Smooth muscle cell (in vitro differentiated cells): ENCODE data around the gene ALDH1A1. TPM values are rescaled to one million over a fixed set of nuclear protein-coding genes. Genes with fewer than 3 reads are reported as not detected.

Experiments used
- DNase-seq: peaks from one replicate; lab custom pipeline; 2025; ENCODE audit not compliant: unreplicated experiment; lab: John Stamatoyannopoulos, UW
- H2AFZ ChIP-seq: fragments of 200-600 bp; sonication (generic); 2 replicates; pipeline ENCODE4 v1.6.0; 2016; ENCODE audit warnings: antibody characterized with exemption, low read depth, mild to moderate bottlenecking
- H3F3A ChIP-seq: fragments of 200-600 bp; sonication (generic); 2 replicates; pipeline ENCODE4 v1.6.0; 2017; ENCODE audit warnings: antibody characterized with exemption, low read depth
- H3K27ac ChIP-seq: fragments of 200-600 bp; sonication (generic); 2 replicates; pipeline ENCODE4 v1.5.1; 2016; ENCODE audit warnings: low read depth, mild to moderate bottlenecking
- H3K27me3 ChIP-seq: fragments of 200-600 bp; sonication (generic); 2 replicates; pipeline ENCODE4 v1.6.1; 2016; ENCODE audit warnings: low read depth, mild to moderate bottlenecking
- H3K36me3 ChIP-seq: fragments of 200-600 bp; sonication (generic); 2 replicates; pipeline ENCODE4 v1.5.1; 2016; ENCODE audit warnings: low read depth
- H3K4me1 ChIP-seq: fragments of 200-600 bp; sonication (generic); 2 replicates; pipeline ENCODE4 v1.5.1; 2016; ENCODE audit warnings: low read depth
- H3K4me2 ChIP-seq: fragments of 200-600 bp; sonication (generic); 2 replicates; pipeline ENCODE4 v1.6.0; 2016; ENCODE audit warnings: mild to moderate bottlenecking
- H3K4me3 ChIP-seq: fragments of 200-600 bp; sonication (generic); 2 replicates; pipeline ENCODE4 v1.5.1; 2016; ENCODE audit warnings: mild to moderate bottlenecking
- H3K79me2 ChIP-seq: fragments of 200-600 bp; sonication (generic); 2 replicates; pipeline ENCODE4 v1.6.0; 2016; ENCODE audit warnings: low read depth, mild to moderate bottlenecking
- H3K9ac ChIP-seq: fragments of 200-600 bp; sonication (generic); 2 replicates; pipeline ENCODE4 v1.6.0; 2016; ENCODE audit warnings: low read depth
- H3K9me3 ChIP-seq: fragments of 200-600 bp; sonication (generic); replicated peaks from 2 replicates; pipeline ENCODE4 v1.5.1; 2016; ENCODE audit warnings: low read depth
- H4K20me1 ChIP-seq: fragments of 200-600 bp; sonication (generic); 2 replicates; pipeline ENCODE4 v1.6.0; 2016; ENCODE audit warnings: low read depth
- CTCF ChIP-seq: fragments of 200-600 bp; sonication (generic); IDR thresholded peaks from 2 replicates; pipeline ENCODE4 v1.5.1; 2017; ENCODE audit warnings: borderline replicate concordance, mild to moderate bottlenecking, antibody characterized with exemption; ENCODE audit not compliant: insufficient read depth, poor library complexity, severe bottlenecking
- WGBS: methylation state at CpG from one replicate; pipeline ENCODE4 v1.1.7; 2016; ENCODE audit warnings: low lambda C conversion rate; 5-methylcytosine and 5-hydroxymethylcytosine counted together
- polyA plus RNA-seq: library from polyadenylated mRNA; unstranded; fragments of >200 nt; fragmentation: Nextera tagmentation; extraction: Ambion mirVana; gene quantifications from 2 replicates; pipeline ENCODE4 v1.2.1, GENCODE V29; 2016
- total RNA-seq: library from RNA; depleted of rRNA; stranded (reverse); fragments of >200 nt; gene quantifications from 2 replicates; pipeline ENCODE4 v1.2.3, GENCODE V29; 2014

Gene ALDH1A1
- total and polyA plus RNA-seq, 2 experiments from 2014 or later: 0.07 to 0.09 TPM

- Histone ChIP-seq H3K9me3 (no peaks in the 10 kb centered on the region), H4K20me1 (no peaks in the 10 kb centered on the region), H3K27me3 (no peaks in the 10 kb centered on the region), H3K4me3 (no peak overlapping the region), H3K36me3 (no peaks in the 10 kb centered on the region), H3K27ac (no peak overlapping the region), H3F3A (no peaks in the 10 kb centered on the region), H3K4me1 (no peaks in the 10 kb centered on the region), H3K79me2 (no peaks in the 10 kb centered on the region), H3K4me2 (no peak overlapping the region), H3K9ac (no peak overlapping the region), H2AFZ (no peak overlapping the region)
- DNase-seq: no peak
- 100% methylated on average over 1 of the region's 1 CpG for WGBS
- TF ChIP-seq CTCF: no peak
Measured at GRCh38 chr9:72990397-72991182, 37.7 kb upstream of the ALDH1A1 start.

- Histone ChIP-seq H3K36me3 (no peaks in the 10 kb centered on the region), H3F3A (no peaks in the 10 kb centered on the region), H3K79me2 (no peaks in the 10 kb centered on the region), H3K27me3 (no peaks in the 10 kb centered on the region), H3K9me3 (no peaks in the 10 kb centered on the region), H3K27ac (no peak overlapping the region), H3K9ac (no peak overlapping the region), H3K4me3 (no peak overlapping the region), H4K20me1 (no peaks in the 10 kb centered on the region), H3K4me2 (no peak overlapping the region), H3K4me1 (no peaks in the 10 kb centered on the region), H2AFZ (no peak overlapping the region)
- whole genome bisulfite sequencing: 93% methylated on average over 6 of the region's 6 CpGs
- no peak for TF ChIP-seq CTCF
- no peak for DNase-seq
Measured at GRCh38 chr9:72986522-72987116, 33.8 kb upstream of the ALDH1A1 start.

GRCh38 chr9:72985746-72986145 is 32.9 kb upstream of the ALDH1A1 start:
- WGBS: 91% methylated on average over 3 of the region's 3 CpGs
- no peaks in the 10 kb centered on the region for H3K36me3 ChIP-seq
- no peak overlapping the region for H3K4me2 ChIP-seq

More at GRCh38 chr9:72985746-72986145, 32.9 kb upstream of the ALDH1A1 start:
- DNase-seq: no peak
- H3K27ac ChIP-seq: no peak overlapping the region
- H3K79me2 ChIP-seq: no peaks in the 10 kb centered on the region
- H4K20me1 ChIP-seq: no peaks in the 10 kb centered on the region
- H3K27me3 ChIP-seq: no peaks in the 10 kb centered on the region
- no peak for TF ChIP-seq CTCF
- no peaks in the 10 kb centered on the region for H3F3A ChIP-seq
- no peak overlapping the region for H3K4me3 ChIP-seq
- H2AFZ ChIP-seq: no peak overlapping the region
- no peaks in the 10 kb centered on the region for H3K9me3 ChIP-seq
- no peaks in the 10 kb centered on the region for H3K4me1 ChIP-seq
- H3K9ac ChIP-seq: no peak overlapping the region
